Measurements from ENCODE around the gene HS6ST3. TPM values are rescaled to one million over a fixed set of nuclear protein-coding genes. Genes with fewer than 3 reads are reported as not detected.

HS6ST3 gene
- polyA plus RNA-seq, 1 donor = 1.4 TPM

DNA sequence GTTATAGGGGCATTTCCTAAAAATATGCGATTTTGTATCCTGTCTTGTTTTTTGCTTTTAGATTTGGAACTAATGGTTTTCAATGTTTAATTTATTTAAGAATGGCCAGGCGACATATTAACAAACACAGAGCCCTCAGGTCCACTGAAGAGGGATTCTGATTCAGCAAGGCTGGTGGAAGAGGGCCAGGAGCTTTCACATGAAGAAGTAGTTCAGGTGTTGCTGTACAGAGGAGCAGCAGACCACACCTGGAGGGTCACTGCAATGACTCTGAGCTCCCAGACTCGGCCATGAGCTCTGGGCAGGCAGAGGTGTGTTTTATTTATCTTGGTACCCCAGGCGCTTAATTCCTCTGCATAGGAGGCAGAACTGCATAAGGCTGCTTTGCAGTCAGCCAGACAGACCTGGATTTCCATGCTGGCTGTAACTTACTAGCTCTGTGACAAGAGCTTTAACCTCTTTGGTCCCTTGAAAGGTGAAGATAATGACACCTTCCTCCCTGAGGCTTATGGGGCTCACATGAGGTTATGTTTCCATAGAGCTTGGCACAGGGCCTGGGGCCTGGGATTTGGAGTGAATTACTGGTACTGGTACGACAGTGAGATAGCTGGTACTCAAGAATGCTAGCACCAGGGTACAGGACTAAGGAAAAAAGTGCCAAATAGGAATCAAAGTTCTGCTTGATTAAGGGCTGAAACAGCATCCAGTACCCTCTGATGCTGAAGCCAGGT lies 719.6 kb downstream of the HS6ST3 start:
- 86% methylated on average over 1 of the region's 5 CpGs for WGBS (ENCODE audit: insufficient coverage, low lambda C conversion rate)
- no peaks in the 10 kb centered on the region for H3K36me3 ChIP-seq (ENCODE audit: control insufficient read depth, insufficient read depth, low read length)
- no peak overlapping the region for H3K4me3 ChIP-seq (ENCODE audit: low read length)
- H3K27ac ChIP-seq (ENCODE audit: low read length) = peak overlapping the region; percentile 62
- H3K27me3 ChIP-seq (ENCODE audit: control insufficient read depth, insufficient read depth, low read length) = no peaks in the 10 kb centered on the region
- peaks cover 29% of the 10 kb centered on the region for H3K4me1 ChIP-seq (ENCODE audit: control insufficient read depth, insufficient read depth, low read length)
- no peaks in the 10 kb centered on the region for H3K9me3 ChIP-seq (ENCODE audit: control insufficient read depth, low read depth, low read length)
- DNase-seq = no peak

DNA sequence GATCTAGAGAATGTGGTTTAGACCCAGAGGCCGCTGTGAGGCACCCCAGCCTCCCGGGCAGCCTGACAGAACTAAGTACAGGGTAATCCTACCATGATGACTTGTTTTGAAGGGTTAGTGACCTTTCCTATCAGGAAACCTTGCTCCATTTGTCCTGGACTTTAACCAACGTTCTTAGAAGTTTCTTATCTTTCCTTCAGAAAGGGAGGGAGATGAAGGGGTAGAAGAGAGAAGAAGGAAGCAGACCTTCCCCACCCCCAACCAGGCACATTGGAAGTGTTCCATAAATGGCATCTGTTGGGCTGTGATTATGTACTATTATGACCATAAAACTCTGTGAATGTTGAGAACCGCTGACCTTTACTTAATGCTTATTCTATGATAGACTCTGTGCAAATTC lies 720.2 kb downstream of the HS6ST3 start:
- peak overlapping the region; percentile 62 for H3K27ac ChIP-seq (ENCODE audit: low read length)
- no peaks in the 10 kb centered on the region for H3K9me3 ChIP-seq (ENCODE audit: control insufficient read depth, low read depth, low read length)
- WGBS (ENCODE audit: insufficient coverage, low lambda C conversion rate) = 14% methylated on average over 2 of the region's 4 CpGs
- DNase-seq = peak; percentile 87 to 95
- no peaks in the 10 kb centered on the region for H3K27me3 ChIP-seq (ENCODE audit: control insufficient read depth, insufficient read depth, low read length)
- no peaks in the 10 kb centered on the region for H3K36me3 ChIP-seq (ENCODE audit: control insufficient read depth, insufficient read depth, low read length)
- no peak overlapping the region for H3K4me3 ChIP-seq (ENCODE audit: low read length)
- peaks cover 29% of the 10 kb centered on the region for H3K4me1 ChIP-seq (ENCODE audit: control insufficient read depth, insufficient read depth, low read length)

GRCh38 chr13:96811049-96811448 lies 721.1 kb downstream of the HS6ST3 start:
- peak overlapping the region; percentile 50 for H3K27ac ChIP-seq (ENCODE audit: low read length)
- no CpG with 5 or more reads among the region's 5 CpGs for WGBS (ENCODE audit: insufficient coverage, low lambda C conversion rate)
- DNase-seq = no peak

DNA sequence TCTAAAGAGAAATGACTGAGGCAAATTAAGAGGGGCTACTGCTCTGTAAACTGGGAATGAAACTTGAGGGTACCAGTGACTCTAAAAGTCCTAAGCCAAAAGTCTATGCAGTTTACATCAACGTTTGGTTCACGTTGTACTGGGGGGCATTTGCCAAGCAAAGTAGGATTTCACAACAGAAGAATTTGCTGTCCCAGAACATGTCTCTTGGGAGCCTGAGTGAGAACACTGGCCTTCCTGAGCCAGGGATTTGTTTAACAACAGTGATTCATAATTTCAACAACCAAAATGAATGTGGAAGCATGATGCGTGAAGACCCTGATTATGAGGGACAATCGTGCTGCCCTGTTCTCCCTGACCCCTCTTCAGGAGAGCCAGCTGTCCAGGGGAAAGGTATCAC lies 726.4 kb downstream of the HS6ST3 start:
- no peak overlapping the region for H3K27ac ChIP-seq (ENCODE audit: low read length)
- H3K4me3 ChIP-seq (ENCODE audit: low read length) = no peak overlapping the region
- DNase-seq = no peak
- no peaks in the 10 kb centered on the region for H3K9me3 ChIP-seq (ENCODE audit: control insufficient read depth, low read depth, low read length)
- no CpG with 5 or more reads among the region's 4 CpGs for WGBS (ENCODE audit: insufficient coverage, low lambda C conversion rate)
- H3K27me3 ChIP-seq (ENCODE audit: control insufficient read depth, insufficient read depth, low read length) = no peaks in the 10 kb centered on the region
- no peaks in the 10 kb centered on the region for H3K4me1 ChIP-seq (ENCODE audit: control insufficient read depth, insufficient read depth, low read length)
- H3K36me3 ChIP-seq (ENCODE audit: control insufficient read depth, insufficient read depth, low read length) = no peaks in the 10 kb centered on the region

More at GRCh38 chr13:96811049-96811448, 721.1 kb downstream of the HS6ST3 start:
- H3K27me3 ChIP-seq (ENCODE audit: control insufficient read depth, insufficient read depth, low read length) = no peaks in the 10 kb centered on the region
- peaks cover 29% of the 10 kb centered on the region for H3K4me1 ChIP-seq (ENCODE audit: control insufficient read depth, insufficient read depth, low read length)
- no peaks in the 10 kb centered on the region for H3K9me3 ChIP-seq (ENCODE audit: control insufficient read depth, low read depth, low read length)
- H3K4me3 ChIP-seq (ENCODE audit: low read length) = no peak overlapping the region
- H3K36me3 ChIP-seq (ENCODE audit: control insufficient read depth, insufficient read depth, low read length) = no peaks in the 10 kb centered on the region

DNA sequence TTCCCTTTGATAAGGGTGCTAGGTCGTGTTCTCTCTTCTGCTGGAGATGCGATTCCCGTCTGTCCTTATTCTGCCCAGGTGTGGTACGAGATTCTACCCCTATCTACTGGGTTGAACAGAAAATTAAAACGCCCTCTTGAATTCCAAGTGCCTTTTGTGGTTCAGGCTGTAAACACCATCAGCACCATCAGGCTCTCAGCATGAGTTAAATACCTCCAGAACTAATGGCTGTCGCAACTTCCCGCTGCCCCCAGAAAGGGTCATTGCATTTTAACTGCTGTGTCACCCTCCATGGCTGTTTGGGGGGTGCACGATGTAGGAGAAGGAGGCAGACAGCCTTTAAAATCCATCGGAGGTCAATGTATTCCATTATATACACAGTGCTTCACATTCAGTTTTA lies 727.0 kb downstream of the HS6ST3 start:
- Histone ChIP-seq H3K27me3 (ENCODE audit: control insufficient read depth, insufficient read depth, low read length) (no peaks in the 10 kb centered on the region), H3K27ac (ENCODE audit: low read length) (no peak overlapping the region), H3K4me1 (ENCODE audit: control insufficient read depth, insufficient read depth, low read length) (no peaks in the 10 kb centered on the region), H3K36me3 (ENCODE audit: control insufficient read depth, insufficient read depth, low read length) (no peaks in the 10 kb centered on the region), H3K9me3 (ENCODE audit: control insufficient read depth, low read depth, low read length) (no peaks in the 10 kb centered on the region), H3K4me3 (ENCODE audit: low read length) (no peak overlapping the region)
- no peak for DNase-seq
- WGBS (ENCODE audit: insufficient coverage, low lambda C conversion rate) = 90% methylated on average over 3 of the region's 9 CpGs

DNA sequence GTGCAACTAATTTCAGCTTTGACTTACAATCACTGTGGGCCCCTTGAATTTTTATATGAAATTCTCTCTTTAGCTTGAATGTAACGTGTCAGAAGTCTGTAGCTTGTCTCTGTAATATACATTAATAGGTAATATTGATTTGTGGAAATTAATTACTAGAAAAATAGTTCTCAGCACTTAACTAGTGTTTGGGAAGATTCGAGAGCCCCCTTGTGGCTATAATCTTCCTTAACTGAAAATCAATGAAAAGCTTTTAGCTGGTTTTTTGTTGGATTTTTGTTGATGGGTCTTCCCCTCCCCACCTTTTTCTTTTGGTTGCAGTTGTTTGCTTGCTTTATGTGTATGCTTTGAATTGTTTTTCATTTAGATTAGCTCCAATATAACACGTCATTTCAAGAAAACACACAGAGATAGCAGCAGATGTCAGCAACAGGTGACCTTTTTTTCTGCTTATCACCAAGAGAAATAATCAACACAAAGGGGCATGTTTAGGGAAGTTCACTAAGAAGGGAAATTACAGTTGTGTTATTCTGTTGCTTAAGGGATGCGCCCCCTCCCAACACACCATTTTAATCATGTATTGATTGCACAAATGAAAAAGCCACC lies 727.5 kb downstream of the HS6ST3 start:
- no peak overlapping the region for H3K27ac ChIP-seq (ENCODE audit: low read length)
- DNase-seq = peak in 1 of 2 donors; percentile 22
- no peaks in the 10 kb centered on the region for H3K4me1 ChIP-seq (ENCODE audit: control insufficient read depth, insufficient read depth, low read length)
- no peaks in the 10 kb centered on the region for H3K36me3 ChIP-seq (ENCODE audit: control insufficient read depth, insufficient read depth, low read length)
- H3K4me3 ChIP-seq (ENCODE audit: low read length) = no peak overlapping the region
- no peaks in the 10 kb centered on the region for H3K9me3 ChIP-seq (ENCODE audit: control insufficient read depth, low read depth, low read length)
- 20% methylated on average over 1 of the region's 4 CpGs for WGBS (ENCODE audit: insufficient coverage, low lambda C conversion rate)
- no peaks in the 10 kb centered on the region for H3K27me3 ChIP-seq (ENCODE audit: control insufficient read depth, insufficient read depth, low read length)

GRCh38 chr13:96819375-96819774 lies 729.5 kb downstream of the HS6ST3 start:
- Histone ChIP-seq H3K4me3 (ENCODE audit: low read length) (no peak overlapping the region), H3K27ac (ENCODE audit: low read length) (no peak overlapping the region), H3K9me3 (ENCODE audit: control insufficient read depth, low read depth, low read length) (no peaks in the 10 kb centered on the region), H3K27me3 (ENCODE audit: control insufficient read depth, insufficient read depth, low read length) (no peaks in the 10 kb centered on the region), H3K4me1 (ENCODE audit: control insufficient read depth, insufficient read depth, low read length) (no peaks in the 10 kb centered on the region), H3K36me3 (ENCODE audit: control insufficient read depth, insufficient read depth, low read length) (no peaks in the 10 kb centered on the region)
- no peak for DNase-seq
- WGBS (ENCODE audit: insufficient coverage, low lambda C conversion rate) = 90% methylated on average over 2 of the region's 5 CpGs

- DNase-seq = no peak
- no peak overlapping the region for H3K27ac ChIP-seq (ENCODE audit: low read length)
- H3K9me3 ChIP-seq (ENCODE audit: control insufficient read depth, low read depth, low read length) = no peaks in the 10 kb centered on the region
- no peak overlapping the region for H3K4me3 ChIP-seq (ENCODE audit: low read length)
- no peaks in the 10 kb centered on the region for H3K27me3 ChIP-seq (ENCODE audit: control insufficient read depth, insufficient read depth, low read length)
- no peaks in the 10 kb centered on the region for H3K36me3 ChIP-seq (ENCODE audit: control insufficient read depth, insufficient read depth, low read length)
- WGBS (ENCODE audit: insufficient coverage, low lambda C conversion rate) = no CpG with 5 or more reads among the region's 1 CpG
- no peaks in the 10 kb centered on the region for H3K4me1 ChIP-seq (ENCODE audit: control insufficient read depth, insufficient read depth, low read length)
These were observed 731.5 kb downstream of the HS6ST3 start for GRCh38 chr13:96821381-96821780.

DNA sequence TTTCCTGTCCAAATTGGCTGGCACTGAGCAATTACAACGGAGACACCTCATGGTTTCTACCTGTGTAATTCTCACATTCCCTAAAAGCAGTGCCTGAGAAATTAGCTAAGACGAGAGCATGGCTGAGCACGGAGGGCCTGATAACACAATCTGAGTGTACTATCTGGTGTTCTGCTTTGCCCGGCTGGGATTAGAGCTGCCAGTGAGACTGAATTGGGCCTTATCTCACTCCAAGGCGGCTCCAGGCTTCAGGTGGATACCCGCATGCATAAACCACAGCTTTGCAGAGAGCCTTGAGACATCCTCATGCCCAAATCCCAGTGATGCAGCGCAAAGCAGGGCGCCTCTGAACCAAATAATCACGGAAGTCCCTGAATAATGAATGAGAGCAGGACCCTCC lies 732.1 kb downstream of the HS6ST3 start:
- no peak overlapping the region for H3K4me3 ChIP-seq (ENCODE audit: low read length)
- H3K36me3 ChIP-seq (ENCODE audit: control insufficient read depth, insufficient read depth, low read length) = no peaks in the 10 kb centered on the region
- no peaks in the 10 kb centered on the region for H3K9me3 ChIP-seq (ENCODE audit: control insufficient read depth, low read depth, low read length)
- no CpG with 5 or more reads among the region's 9 CpGs for WGBS (ENCODE audit: insufficient coverage, low lambda C conversion rate)
- H3K4me1 ChIP-seq (ENCODE audit: control insufficient read depth, insufficient read depth, low read length) = no peaks in the 10 kb centered on the region
- no peaks in the 10 kb centered on the region for H3K27me3 ChIP-seq (ENCODE audit: control insufficient read depth, insufficient read depth, low read length)
- DNase-seq = no peak
- H3K27ac ChIP-seq (ENCODE audit: low read length) = no peak overlapping the region

- DNase-seq = peak; percentile 52 to 55
- Histone ChIP-seq H3K4me1 (ENCODE audit: control insufficient read depth, insufficient read depth, low read length) (no peaks in the 10 kb centered on the region), H3K9me3 (ENCODE audit: control insufficient read depth, low read depth, low read length) (no peaks in the 10 kb centered on the region), H3K27me3 (ENCODE audit: control insufficient read depth, insufficient read depth, low read length) (no peaks in the 10 kb centered on the region), H3K36me3 (ENCODE audit: control insufficient read depth, insufficient read depth, low read length) (no peaks in the 10 kb centered on the region), H3K4me3 (ENCODE audit: low read length) (no peak overlapping the region), H3K27ac (ENCODE audit: low read length) (no peak overlapping the region)
These were observed 733.0 kb downstream of the HS6ST3 start for GRCh38 chr13:96822895-96823294.

DNA sequence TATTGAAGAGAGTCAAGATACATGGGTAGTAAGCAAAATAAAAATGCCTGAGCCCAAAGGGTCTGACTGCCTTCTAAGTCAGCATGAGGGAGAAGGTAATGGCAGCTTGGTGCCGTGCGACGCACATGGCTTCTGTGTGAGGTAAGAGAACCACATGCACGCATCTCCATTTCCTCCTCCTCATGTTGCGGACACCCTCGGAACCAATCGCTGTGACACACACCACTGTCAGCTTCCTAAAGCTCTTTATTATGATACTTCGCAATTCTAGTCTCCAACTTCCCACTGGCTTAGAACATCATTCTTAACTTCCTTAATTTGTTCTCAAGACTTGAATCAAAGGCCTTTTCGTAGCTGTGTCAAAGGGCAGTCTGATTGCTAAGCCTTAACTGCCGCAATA lies 734.2 kb downstream of the HS6ST3 start:
- H3K4me3 ChIP-seq (ENCODE audit: low read length) = no peak overlapping the region

More for the DNA sequence above, 734.2 kb downstream of the HS6ST3 start:
- no peaks in the 10 kb centered on the region for H3K9me3 ChIP-seq (ENCODE audit: control insufficient read depth, low read depth, low read length)
- WGBS (ENCODE audit: insufficient coverage, low lambda C conversion rate) = no CpG with 5 or more reads among the region's 10 CpGs
- no peaks in the 10 kb centered on the region for H3K36me3 ChIP-seq (ENCODE audit: control insufficient read depth, insufficient read depth, low read length)
- H3K27ac ChIP-seq (ENCODE audit: low read length) = no peak overlapping the region
- no peaks in the 10 kb centered on the region for H3K27me3 ChIP-seq (ENCODE audit: control insufficient read depth, insufficient read depth, low read length)
- no peaks in the 10 kb centered on the region for H3K4me1 ChIP-seq (ENCODE audit: control insufficient read depth, insufficient read depth, low read length)
- DNase-seq = no peak

Data from large intestine (tissue), 3 donors.